Rectal smooth muscle tissue (tissue), 1 donor: ENCODE results near the gene STK32B.

ENCODE experiments used
- H3K27ac ChIP-seq: one replicate; pipeline ENCODE4 v1.7.0; 2013; ENCODE audit warnings: low read depth, low read length, inconsistent platforms
- H3K27me3 ChIP-seq: one replicate; pipeline ENCODE4 v1.7.0; 2013; ENCODE audit warnings: low read length; ENCODE audit not compliant: control insufficient read depth, insufficient read depth
- H3K36me3 ChIP-seq: one replicate; pipeline ENCODE4 v1.7.0; 2013; ENCODE audit warnings: low read length; ENCODE audit not compliant: control insufficient read depth, insufficient read depth
- H3K4me1 ChIP-seq: one replicate; pipeline ENCODE4 v1.7.0; 2013; ENCODE audit warnings: low read length; ENCODE audit not compliant: control insufficient read depth, insufficient read depth
- H3K4me3 ChIP-seq: one replicate; pipeline ENCODE4 v1.7.0; 2013; ENCODE audit warnings: low read length
- H3K9ac ChIP-seq: one replicate; pipeline ENCODE4 v1.7.0; 2013; ENCODE audit warnings: low read length

The STK32B gene

GRCh38 chr4:5446595-5447226, 395.4 kb downstream of the STK32B start:
- Histone ChIP-seq H3K27me3 (no peaks in the 10 kb centered on the region), H3K27ac (no peak overlapping the region), H3K4me3 (no peak overlapping the region), H3K9ac (no peak overlapping the region), H3K36me3 (no peaks in the 10 kb centered on the region), H3K4me1 (no peaks in the 10 kb centered on the region)

DNA sequence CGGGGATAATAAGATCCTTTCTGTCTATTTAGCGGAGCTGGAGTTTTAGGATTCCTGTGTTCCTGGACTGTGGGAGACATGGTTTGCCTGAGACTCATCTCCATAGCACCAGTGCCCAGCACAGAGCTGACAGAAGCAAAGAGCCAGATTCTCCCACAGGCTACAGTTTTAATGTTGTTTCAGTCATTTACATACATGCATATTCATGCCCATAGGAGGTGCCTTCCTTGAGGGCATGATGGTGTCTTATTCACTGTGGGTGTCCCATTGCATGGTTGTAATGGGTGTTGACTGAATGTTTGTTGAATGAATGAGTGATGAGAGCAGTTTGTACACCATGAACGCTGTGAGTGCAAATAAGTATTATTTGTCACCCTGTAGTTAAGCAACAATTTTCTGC, 396.5 kb downstream of the STK32B start:
- H3K36me3 ChIP-seq: no peaks in the 10 kb centered on the region
- H3K27me3 ChIP-seq: no peaks in the 10 kb centered on the region
- no peak overlapping the region for H3K4me3 ChIP-seq
- no peak overlapping the region for H3K9ac ChIP-seq
- H3K4me1 ChIP-seq: no peaks in the 10 kb centered on the region
- no peak overlapping the region for H3K27ac ChIP-seq

GRCh38 chr4:5448221-5448620, 396.9 kb downstream of the STK32B start:
- Histone ChIP-seq H3K4me1 (no peaks in the 10 kb centered on the region), H3K9ac (no peak overlapping the region), H3K27ac (no peak overlapping the region), H3K27me3 (no peaks in the 10 kb centered on the region), H3K4me3 (no peak overlapping the region), H3K36me3 (no peaks in the 10 kb centered on the region)

DNA sequence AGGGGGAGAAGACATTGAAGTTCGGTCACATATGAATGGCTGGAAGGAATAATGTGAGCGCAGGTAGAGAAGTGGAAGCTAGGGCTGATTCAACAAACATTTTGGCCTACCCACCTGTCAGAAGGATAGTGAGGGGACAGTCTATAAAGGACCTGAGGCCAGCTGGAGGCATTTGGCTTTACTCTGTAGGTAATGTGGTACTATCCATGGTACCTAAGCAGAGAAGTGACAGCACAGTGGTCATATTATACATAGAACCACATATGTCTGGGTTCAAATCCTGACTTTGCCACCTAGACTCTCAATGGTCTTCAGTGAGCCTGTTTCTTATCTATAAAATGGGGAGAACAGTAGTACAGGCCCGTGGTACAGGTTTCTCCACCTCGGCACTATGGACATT, 400.0 kb downstream of the STK32B start:
- Histone ChIP-seq H3K27me3 (no peaks in the 10 kb centered on the region), H3K27ac (no peak overlapping the region), H3K4me3 (no peak overlapping the region), H3K4me1 (no peaks in the 10 kb centered on the region), H3K9ac (no peak overlapping the region), H3K36me3 (no peaks in the 10 kb centered on the region)

GRCh38 chr4:5452156-5452555, 400.9 kb downstream of the STK32B start:
- Histone ChIP-seq H3K36me3 (no peaks in the 10 kb centered on the region), H3K4me1 (no peaks in the 10 kb centered on the region), H3K27ac (no peak overlapping the region), H3K27me3 (no peaks in the 10 kb centered on the region), H3K4me3 (no peak overlapping the region), H3K9ac (no peak overlapping the region)

DNA sequence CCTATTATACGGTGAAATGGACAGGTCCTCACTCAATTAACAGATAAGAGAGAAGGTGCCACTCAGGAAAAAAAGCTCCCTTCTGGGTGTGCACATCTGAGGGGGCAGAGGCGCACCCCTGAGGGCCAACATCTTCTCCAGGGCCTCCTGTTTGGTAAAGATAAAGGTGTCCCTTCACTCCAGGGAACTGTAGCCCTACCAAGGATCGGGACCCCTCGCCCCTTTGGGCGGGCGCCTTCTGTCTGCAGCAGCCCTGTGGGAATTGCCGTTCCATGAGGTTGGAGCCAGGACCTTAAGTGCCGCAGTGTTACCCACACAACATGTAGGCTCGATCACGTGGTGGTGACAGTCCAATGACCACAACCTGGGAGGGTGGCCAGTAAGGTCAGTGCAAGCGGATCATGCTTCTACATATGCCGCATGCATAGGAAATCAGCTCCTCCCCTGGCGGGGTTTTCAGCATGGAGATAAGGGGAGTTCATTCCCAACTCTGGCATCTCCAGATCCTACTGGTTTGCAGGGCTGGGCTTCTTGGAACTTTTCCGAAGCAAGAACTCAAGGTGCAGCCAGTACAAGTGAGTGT, 403.8 kb downstream of the STK32B start:
- no peaks in the 10 kb centered on the region for H3K4me1 ChIP-seq
- H3K27me3 ChIP-seq: no peaks in the 10 kb centered on the region
- no peak overlapping the region for H3K9ac ChIP-seq
- H3K36me3 ChIP-seq: no peaks in the 10 kb centered on the region
- no peak overlapping the region for H3K4me3 ChIP-seq
- no peak overlapping the region for H3K27ac ChIP-seq

DNA sequence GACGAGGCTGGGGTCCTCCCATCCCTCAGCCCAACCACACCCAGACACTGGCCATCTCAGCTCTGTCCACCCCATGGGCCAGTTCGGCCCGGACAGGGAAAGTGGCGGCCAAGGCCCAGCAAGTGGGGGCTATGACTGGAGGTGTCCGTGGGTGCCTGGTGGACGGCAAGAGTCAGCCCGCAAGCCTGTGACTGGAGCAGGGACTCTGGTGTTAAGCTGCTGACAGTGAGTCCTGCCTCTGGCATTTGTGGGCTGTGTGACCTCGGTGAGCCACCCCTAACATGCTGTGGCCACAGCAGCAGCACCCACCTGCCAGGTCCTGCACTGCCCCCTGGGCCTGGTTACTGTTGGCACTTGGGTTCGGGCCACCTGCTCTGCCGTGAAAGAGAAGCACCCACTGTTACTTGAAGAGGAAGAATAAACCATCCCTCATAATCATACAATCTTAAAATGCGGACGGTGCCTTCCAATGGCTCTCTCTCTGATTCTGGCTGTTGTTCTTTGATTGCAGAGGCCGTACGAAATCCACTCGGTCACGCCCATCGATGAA, 405.1 kb downstream of the STK32B start:
- no peaks in the 10 kb centered on the region for H3K36me3 ChIP-seq
- H3K27ac ChIP-seq: no peak overlapping the region
- no peaks in the 10 kb centered on the region for H3K27me3 ChIP-seq
- no peaks in the 10 kb centered on the region for H3K4me1 ChIP-seq
- no peak overlapping the region for H3K9ac ChIP-seq
- no peak overlapping the region for H3K4me3 ChIP-seq

GRCh38 chr4:5458676-5459075, 407.4 kb downstream of the STK32B start:
- Histone ChIP-seq H3K27me3 (no peaks in the 10 kb centered on the region), H3K27ac (no peak overlapping the region), H3K4me1 (no peaks in the 10 kb centered on the region), H3K4me3 (no peak overlapping the region), H3K9ac (no peak overlapping the region), H3K36me3 (no peaks in the 10 kb centered on the region)

DNA sequence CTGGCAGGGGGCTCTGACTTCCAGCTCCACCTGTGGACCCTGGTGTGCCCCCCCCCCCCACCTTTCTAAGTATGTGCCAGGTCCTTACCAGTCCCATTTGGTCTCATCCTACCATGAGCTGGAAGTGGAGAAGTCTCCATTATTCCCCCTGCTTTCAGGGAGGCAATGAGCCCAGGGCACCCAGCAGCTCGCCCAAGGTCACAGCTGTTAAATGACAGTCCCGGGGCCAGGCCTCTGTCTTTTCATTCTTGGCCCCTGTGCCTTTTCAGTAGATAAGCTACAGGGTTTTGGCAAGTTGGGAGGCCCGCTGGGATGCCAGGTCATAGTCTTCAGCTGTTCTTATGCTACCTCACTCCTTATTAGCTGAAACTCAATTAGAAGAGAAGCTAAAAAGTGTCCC, 408.0 kb downstream of the STK32B start:
- H3K27me3 ChIP-seq: no peaks in the 10 kb centered on the region
- H3K4me3 ChIP-seq: no peak overlapping the region
- H3K36me3 ChIP-seq: no peaks in the 10 kb centered on the region
- no peaks in the 10 kb centered on the region for H3K4me1 ChIP-seq
- H3K9ac ChIP-seq: no peak overlapping the region
- no peak overlapping the region for H3K27ac ChIP-seq

DNA sequence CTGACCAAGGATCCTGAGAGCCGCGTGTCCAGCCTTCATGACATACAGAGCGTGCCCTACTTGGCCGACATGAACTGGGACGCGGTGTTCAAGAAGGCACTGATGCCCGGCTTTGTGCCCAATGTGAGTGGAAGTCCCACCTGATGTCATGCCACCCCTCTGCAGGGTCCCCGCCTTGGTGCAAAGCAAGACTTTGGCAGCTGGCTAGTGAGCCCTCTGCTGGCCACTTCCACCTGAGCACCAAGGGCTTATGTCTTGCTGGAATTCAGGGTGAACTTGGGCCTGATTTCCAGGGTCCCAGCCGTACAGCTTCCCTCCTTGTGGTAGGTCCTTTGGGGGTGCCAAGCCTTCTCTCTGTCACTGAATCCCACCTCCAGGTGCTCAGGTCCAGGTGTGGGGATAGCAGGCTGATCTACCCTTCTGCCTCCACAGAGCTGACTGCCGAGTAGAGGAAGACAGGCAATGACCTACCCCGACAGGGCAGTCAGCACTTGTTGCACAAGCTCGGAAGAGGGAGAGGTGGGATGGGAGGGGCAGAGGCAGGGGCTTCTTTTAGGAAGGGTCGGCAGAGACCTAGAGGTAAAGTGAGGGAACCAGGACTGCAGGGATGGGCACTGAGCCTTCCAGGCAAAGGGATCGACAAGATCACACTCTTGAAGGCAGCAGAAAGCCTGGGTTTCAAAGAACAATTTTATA, 409.0 kb downstream of the STK32B start:
- H3K4me1 ChIP-seq: no peaks in the 10 kb centered on the region

DNA sequence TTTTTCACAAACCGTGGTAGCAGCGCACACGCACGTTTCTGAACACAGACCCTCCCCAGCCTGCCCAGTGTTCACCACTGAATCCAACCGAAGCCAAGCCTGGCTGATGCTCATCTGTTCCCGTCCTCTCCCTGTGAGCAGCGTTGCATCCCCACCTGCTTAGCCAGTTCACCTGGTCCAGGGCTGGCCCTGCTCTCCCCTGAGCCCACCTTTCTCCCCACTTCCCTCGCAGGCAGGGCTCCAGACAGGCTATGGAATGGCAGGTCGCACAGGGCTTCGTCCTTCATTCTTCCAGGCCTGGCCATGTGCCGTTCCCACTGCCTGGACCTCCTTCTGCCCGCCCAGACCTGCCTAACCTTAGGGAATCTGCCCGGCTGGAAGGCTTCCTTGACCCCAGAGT, 410.2 kb downstream of the STK32B start:
- Histone ChIP-seq H3K4me1 (no peaks in the 10 kb centered on the region), H3K27me3 (no peaks in the 10 kb centered on the region), H3K36me3 (no peaks in the 10 kb centered on the region), H3K4me3 (no peak overlapping the region), H3K9ac (no peak overlapping the region), H3K27ac (no peak overlapping the region)

More for the DNA sequence above, 409.0 kb downstream of the STK32B start:
- no peak overlapping the region for H3K4me3 ChIP-seq
- H3K27me3 ChIP-seq: no peaks in the 10 kb centered on the region
- H3K27ac ChIP-seq: no peak overlapping the region
- no peaks in the 10 kb centered on the region for H3K36me3 ChIP-seq
- no peak overlapping the region for H3K9ac ChIP-seq

GRCh38 chr4:5462254-5462835, 411.1 kb downstream of the STK32B start:
- H3K36me3 ChIP-seq: no peaks in the 10 kb centered on the region
- H3K27me3 ChIP-seq: no peaks in the 10 kb centered on the region
- no peaks in the 10 kb centered on the region for H3K4me1 ChIP-seq
- H3K27ac ChIP-seq: no peak overlapping the region
- H3K4me3 ChIP-seq: no peak overlapping the region
- no peak overlapping the region for H3K9ac ChIP-seq
